Activated CD8-positive, alpha-beta memory T cell treated with anti-CD3 and anti-CD28 coated beads for 4 hours (primary cell): ENCODE measurements around the gene SELENOS.

Experiments
- DNase-seq, 2 donors: peaks; one replicate each; pipeline ENCODE4 v3.0.0-alpha.2; 2020; ENCODE audit warnings: low read depth in 2 of 2

The SELENOS gene

DNA sequence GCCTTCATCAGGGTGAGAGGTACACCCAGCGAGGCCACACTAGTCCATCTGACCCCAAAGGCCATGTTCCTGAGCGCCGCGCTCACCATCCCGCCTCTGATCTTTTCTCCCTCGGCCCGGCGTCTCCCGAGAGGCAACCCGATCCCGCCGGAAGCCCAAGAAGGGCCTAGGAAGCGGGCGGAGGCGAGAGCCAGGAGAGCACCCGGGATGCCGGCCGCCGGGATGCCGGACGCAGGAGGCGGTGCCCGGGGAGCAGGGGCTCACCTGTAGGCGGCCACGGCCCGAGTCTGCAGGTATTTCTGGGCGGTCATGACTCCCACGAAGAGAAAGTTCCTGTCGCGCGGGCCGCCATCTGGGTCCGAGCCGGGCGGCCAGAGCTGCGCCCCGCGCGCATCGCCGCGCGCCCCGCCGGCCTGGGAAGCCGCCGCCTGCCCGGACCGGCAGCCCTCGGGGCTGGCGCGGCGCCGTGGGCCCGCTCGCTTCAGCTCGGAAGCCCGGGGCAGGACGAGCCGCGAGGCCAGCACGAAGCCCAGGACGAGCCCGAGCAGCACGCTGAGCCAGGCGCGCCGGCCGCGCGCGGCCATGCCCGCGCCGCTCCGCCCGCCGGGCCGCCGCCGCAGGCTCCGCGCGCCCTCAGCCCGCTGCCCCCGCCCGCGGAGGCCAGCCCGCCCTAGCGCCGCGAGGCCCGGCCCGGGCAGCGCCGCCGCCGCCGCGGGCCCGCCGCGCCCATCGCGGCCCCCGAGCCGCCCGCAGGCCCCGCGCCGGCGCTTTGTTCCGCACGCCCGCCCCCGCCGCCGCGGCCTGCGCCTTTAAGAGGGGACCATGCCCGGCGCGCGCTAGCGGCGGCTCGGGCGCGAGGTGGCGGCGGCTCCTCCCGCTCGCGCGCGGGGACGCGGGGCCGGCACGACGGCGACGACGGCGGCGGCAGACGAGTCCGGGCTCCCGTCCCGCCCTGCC, 26.1 kb downstream of the SELENOS start:
- DNase-seq, result no peak

DNA sequence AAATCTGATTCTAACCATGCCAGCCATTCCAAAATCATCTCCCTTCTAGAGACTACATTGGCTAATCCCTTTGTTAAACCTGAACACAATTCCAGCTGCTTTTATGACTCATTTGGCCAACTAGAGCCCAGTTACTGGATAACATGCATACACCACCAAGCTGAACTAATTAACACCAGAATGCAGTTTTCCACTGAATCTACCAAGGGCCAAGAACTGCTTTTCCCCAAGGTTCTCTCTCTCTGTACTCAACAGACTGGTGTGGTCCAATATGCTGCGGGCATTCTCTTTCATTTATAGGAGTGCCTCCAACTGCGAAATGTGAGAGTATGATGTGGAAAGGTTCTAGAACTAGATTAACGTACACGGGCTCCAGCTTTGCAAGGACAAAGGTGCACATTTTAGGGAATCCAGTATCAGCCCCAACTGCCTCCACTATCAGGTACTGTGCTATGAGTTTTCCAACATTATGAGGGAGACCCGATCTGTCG, 26.9 kb downstream of the SELENOS start:
- DNase-seq, result no peak

GRCh38 chr15:101248274-101248673, 29.0 kb downstream of the SELENOS start:
- DNase-seq, result no peak

DNA sequence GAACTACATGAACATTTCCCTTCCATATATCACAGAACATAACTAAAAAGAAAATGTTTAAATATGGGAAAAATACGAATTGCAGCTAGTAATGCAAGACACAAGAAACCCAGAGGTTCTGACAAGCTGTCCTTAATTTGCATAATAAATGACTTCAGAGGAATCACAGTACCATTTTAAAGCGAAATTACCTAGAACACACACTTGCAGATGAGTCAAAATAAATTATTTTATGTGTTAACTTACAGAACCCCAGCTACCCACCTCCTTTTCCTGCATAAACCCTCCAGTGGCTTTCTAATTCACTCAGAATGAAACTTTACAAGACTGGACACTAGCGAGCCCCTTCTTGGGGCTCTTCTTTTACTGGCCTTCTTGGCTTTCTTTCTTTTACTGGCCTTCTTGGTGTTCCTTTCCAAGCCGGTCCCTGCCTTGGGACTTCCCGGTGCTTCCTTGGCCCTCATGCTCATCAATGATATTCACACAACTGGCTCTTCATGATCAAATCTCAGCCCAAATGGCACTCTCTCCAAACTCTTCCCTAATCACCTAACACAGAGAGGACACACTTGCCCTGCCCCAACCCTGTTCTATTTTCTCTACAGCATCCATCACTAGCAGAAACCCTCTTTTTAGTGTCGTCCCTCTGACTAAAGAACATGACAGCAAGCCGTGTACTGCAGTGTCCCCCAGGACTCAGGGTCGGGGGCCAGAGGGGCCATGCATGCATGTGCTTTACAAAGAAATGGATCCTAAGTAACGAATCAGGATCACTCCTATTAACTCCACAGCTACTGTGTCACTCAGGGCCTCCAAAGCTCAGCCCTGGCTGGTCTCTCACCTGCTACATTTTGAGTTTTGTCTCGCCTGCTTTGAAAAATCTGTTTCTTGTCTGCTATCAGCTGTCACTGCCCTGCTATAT, 30.2 kb downstream of the SELENOS start:
- no peak for DNase-seq

DNA sequence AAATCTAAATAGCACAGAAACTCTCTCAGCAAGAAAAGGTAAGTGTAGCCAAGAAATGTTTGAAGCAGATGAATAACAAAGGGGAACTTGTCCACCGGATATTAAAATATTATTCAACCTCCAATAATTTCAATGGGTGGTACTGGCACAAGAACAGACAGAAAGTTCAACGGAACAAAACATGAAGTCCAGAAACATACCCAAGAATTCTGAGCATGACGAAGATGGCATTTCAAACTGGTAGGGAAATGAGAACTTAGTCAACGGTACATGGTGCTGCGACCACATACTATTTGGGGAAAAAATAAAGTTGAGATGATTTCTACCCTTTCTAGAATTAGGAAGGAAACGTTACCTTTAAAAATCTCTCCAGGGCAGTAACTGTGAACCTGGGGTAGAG, 30.9 kb downstream of the SELENOS start:
- DNase-seq, result no peak

DNA sequence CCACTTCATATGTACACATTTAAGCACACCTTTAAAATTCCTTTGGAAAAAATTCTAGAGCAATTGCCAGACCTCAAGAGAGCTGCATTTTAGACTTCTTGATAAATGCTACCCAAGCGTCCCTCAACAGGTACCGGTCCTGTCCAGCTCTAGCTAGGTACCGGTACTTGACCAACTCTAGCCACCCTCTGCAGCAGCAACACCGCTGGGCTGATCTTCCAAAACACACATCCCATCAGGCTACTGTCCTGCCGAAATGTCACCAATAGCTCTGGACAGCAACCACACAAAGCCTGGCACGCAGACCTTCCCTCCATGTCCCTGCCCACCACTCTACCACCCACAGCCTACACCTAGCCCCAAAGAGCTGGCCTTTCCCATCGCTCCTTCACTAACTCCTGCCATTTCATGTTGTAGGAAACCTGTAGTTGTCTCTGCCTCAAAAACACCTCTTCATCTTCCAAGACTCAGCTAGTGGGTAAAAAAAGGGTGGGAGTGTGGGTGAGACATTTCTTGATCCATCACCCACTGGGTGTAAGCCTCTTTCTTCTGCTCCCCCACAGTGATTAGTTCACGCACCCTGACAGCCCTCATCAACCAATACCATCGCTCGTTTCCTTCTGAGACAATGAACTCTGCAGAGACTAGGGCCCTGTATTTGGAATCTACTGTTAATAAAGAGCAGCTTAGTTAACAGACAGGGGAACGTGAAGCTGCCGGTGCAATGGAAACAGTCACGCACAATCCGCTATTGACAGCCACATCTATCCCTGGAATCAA, 32.2 kb downstream of the SELENOS start:
- DNase-seq, result no peak

GRCh38 chr15:101244036-101244781, 33.1 kb downstream of the SELENOS start:
- no peak for DNase-seq

DNA sequence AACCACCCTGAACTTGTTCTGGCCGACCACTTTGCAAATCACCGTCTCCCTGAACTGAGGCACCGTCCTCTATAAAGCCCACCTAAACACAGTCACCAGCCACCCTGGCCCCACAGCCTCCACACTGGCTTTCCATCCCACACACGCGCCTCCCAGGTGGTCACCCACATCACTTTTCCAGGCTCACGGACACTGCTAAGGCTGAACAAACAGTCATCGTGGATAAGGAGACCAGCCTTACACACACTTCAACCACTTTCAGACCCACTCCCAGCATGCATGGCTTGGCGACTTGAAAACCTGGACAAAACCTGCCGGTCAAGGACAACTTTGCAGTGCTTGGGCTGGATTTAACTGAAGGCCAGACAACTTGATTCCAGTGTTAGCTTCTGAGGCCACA, 33.9 kb downstream of the SELENOS start:
- no peak for DNase-seq

- no peak for DNase-seq
Observed at GRCh38 chr15:101242999-101243336, 34.3 kb downstream of the SELENOS start.

- DNase-seq, result peak in 1 of 2 donors; percentile 40
Observed at GRCh38 chr15:101242160-101242998, 34.9 kb downstream of the SELENOS start.

GRCh38 chr15:101240358-101240757, 36.9 kb downstream of the SELENOS start:
- no peak for DNase-seq

GRCh38 chr15:101239724-101240136, 37.6 kb downstream of the SELENOS start:
- no peak for DNase-seq

DNA sequence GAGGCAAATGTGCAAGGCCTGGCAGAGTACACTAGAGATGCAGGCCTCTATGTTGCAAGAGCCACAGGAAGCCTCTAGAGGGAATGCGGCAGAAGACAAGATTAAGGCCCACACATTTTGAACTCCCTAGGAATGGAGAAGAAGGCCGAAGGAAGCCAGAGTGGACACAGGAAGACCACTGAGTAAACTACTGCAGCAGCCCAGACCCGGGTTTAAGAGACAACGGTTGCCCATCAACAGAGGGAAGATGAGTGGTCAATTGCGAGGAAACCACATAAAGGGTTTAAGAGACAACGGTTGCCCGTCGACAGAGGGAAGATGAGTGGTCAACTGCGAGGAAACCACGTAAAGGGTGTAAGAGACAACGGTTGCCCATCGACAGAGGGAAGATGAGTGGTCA, 40.0 kb downstream of the SELENOS start:
- no peak for DNase-seq

GRCh38 chr15:101233651-101234280, 43.5 kb downstream of the SELENOS start:
- no peak for DNase-seq

DNA sequence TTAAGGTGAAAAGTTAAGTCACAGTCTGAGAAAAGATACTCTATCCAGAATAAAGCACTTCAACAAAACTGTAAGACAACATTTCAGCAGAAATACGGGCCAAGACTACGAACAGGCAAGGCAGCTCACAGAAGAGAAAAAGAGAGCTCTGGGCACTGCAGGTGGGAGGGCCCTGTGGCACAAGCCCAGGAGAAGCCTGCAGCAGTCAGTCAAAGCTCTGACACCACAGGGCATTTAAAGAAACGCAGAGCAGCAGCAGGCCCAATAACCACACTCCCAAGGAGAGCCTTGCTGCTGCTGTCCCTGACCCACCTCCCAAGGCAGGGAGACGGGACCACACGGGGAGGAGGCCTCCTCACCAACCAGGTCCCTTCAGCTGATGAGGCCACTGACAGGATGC, 44.6 kb downstream of the SELENOS start:
- no peak for DNase-seq

- DNase-seq, result no peak
Observed at GRCh38 chr15:101228313-101228712, 49.0 kb downstream of the SELENOS start.

DNA sequence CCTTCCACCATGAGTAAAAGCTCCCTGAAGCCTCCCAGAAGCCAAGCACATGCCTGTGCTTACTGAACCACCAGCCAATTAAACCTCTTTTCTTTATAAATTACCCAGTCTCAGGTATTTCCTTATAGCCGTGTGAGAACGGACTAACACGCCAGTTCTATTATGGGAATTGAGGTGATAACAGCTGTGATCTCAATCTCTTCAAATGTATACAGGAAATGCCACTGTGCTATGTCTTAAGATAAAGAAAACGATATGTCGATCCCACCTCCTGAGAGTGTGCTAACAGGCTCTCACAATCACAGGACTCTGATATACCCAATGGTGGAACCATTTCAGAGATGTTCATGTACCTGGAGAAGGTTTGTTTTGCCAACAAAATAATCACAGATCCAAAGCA, 51.6 kb downstream of the SELENOS start:
- DNase-seq, result no peak
